Neural cell (in vitro differentiated cells): ENCODE results near the gene NEDD1. TPM values are rescaled to one million over a fixed set of nuclear protein-coding genes. Genes with fewer than 3 reads are reported as not detected.

Experiments used
- H2AFZ ChIP-seq: fragments of 200-600, 300-800 bp; sonication (generic), shearing (Covaris generic); 2 replicates; pipeline ENCODE4 v1.6.0; 2014; ENCODE audit warnings: low read depth, mild to moderate bottlenecking, antibody characterized with exemption, low read length, moderate library complexity
- H3F3A ChIP-seq: fragments of 200-600 bp; shearing (Covaris generic); 2 replicates; pipeline ENCODE4 v1.6.1; 2016; ENCODE audit warnings: mild to moderate bottlenecking, moderate library complexity, mixed read lengths, antibody characterized with exemption, low read length; ENCODE audit not compliant: insufficient read depth, poor library complexity, severe bottlenecking
- H3K27ac ChIP-seq: fragments of 200-600, 300-800 bp; sonication (generic), shearing (Covaris generic); 2 replicates; pipeline ENCODE4 v1.5.1; 2014; ENCODE audit warnings: mild to moderate bottlenecking, low read length, moderate library complexity
- H3K27me3 ChIP-seq: fragments of 300-800, 200-600 bp; sonication (generic), shearing (Covaris generic); 2 replicates; pipeline ENCODE4 v1.6.0; 2014; ENCODE audit warnings: mild to moderate bottlenecking, low read depth, low read length, moderate library complexity; ENCODE audit not compliant: insufficient read depth
- H3K36me3 ChIP-seq: fragments of 300-800, 200-600 bp; sonication (generic), shearing (Covaris generic); 2 replicates; pipeline ENCODE4 v1.5.1; 2014; ENCODE audit warnings: mild to moderate bottlenecking, antibody characterized with exemption, low read length, moderate library complexity; ENCODE audit not compliant: insufficient read depth
- H3K4me2 ChIP-seq: fragments of 300-800, 200-600 bp; sonication (generic), shearing (Covaris generic); 2 replicates; pipeline ENCODE4 v1.6.0; 2014; ENCODE audit warnings: mild to moderate bottlenecking, low read length
- H3K4me3 ChIP-seq: fragments of 300-800, 200-600 bp; sonication (generic), shearing (Covaris generic); 2 replicates; pipeline ENCODE4 v1.5.1; 2014; ENCODE audit warnings: mild to moderate bottlenecking, low read length, moderate library complexity
- H3K79me2 ChIP-seq: fragments of 200-600 bp; shearing (Covaris generic); replicated peaks from 2 replicates; pipeline ENCODE4 v1.6.0; 2014; ENCODE audit warnings: mild to moderate bottlenecking, low read length, moderate library complexity; ENCODE audit not compliant: insufficient read depth
- H3K9ac ChIP-seq: fragments of 300-800, 200-600 bp; sonication (generic), shearing (Covaris generic); 2 replicates; pipeline ENCODE4 v1.6.1; 2016; ENCODE audit warnings: mild to moderate bottlenecking, low read length, mixed read lengths
- H3K9me2 ChIP-seq: fragments of 200-600 bp; shearing (Covaris generic); 2 replicates; pipeline ENCODE4 v1.6.1; 2016; ENCODE audit warnings: mild to moderate bottlenecking, low read length, mixed read lengths; ENCODE audit not compliant: insufficient read depth
- H3K9me3 ChIP-seq: fragments of 200-600, 300-800 bp; sonication (generic), shearing (Covaris generic); 2 replicates; pipeline ENCODE4 v1.6.1; 2016; ENCODE audit warnings: mild to moderate bottlenecking, mixed run types, low read length, moderate library complexity, mixed read lengths
- H4K20me1 ChIP-seq: fragments of 200-600 bp; shearing (Covaris generic); 2 replicates; pipeline ENCODE4 v1.6.1; 2016; ENCODE audit warnings: mild to moderate bottlenecking, mixed run types; ENCODE audit not compliant: insufficient read depth
- EP300 ChIP-seq: fragments of 450-650 bp; conservative IDR thresholded peaks from 2 replicates; pipeline ENCODE4 v1.6.1; 2014; ENCODE audit warnings: antibody characterized with exemption, mild to moderate bottlenecking, moderate library complexity; ENCODE audit not compliant: poor library complexity, severe bottlenecking
- EZH2 ChIP-seq: fragments of 200-600, 300-800 bp; shearing (Covaris generic), sonication (generic); IDR thresholded peaks from 2 replicates; pipeline ENCODE4 v1.6.1; 2014; ENCODE audit warnings: antibody characterized with exemption, low read length, borderline replicate concordance, mild to moderate bottlenecking; ENCODE audit not compliant: insufficient read depth, poor library complexity, severe bottlenecking
- MXI1 ChIP-seq: fragments of 450-650 bp; conservative IDR thresholded peaks from 2 replicates; pipeline ENCODE4 v1.6.1; 2014; ENCODE audit warnings: antibody characterized with exemption, mild to moderate bottlenecking; ENCODE audit not compliant: poor library complexity, severe bottlenecking
- POLR2AphosphoS5 ChIP-seq: IDR thresholded peaks from 2 replicates; pipeline ENCODE4 v1.6.1; 2012
- RAD21 ChIP-seq: fragments of 450-650 bp; conservative IDR thresholded peaks from 2 replicates; pipeline ENCODE4 v1.6.1; 2014; ENCODE audit warnings: antibody characterized with exemption, mild to moderate bottlenecking, moderate library complexity
- SMC3 ChIP-seq: fragments of 450-650 bp; conservative IDR thresholded peaks from 2 replicates; pipeline ENCODE4 v1.6.1; 2014; ENCODE audit warnings: antibody characterized with exemption, mild to moderate bottlenecking, moderate library complexity; ENCODE audit not compliant: poor library complexity
- TAF1 ChIP-seq: IDR thresholded peaks from 2 replicates; pipeline ENCODE4 v1.6.1; 2012; ENCODE audit warnings: low read depth
- polyA plus RNA-seq: library from polyadenylated mRNA; depleted of rRNA; stranded (reverse); fragments of >200 nt; gene quantifications from 2 replicates; pipeline ENCODE4 v1.2.3, GENCODE V29; 2014
- TF ChIP-seq, protein P1 (sequence below): IDR thresholded peaks from 2 replicates; pipeline ENCODE4 v1.6.1; 2012; ENCODE audit warnings: borderline replicate concordance
- TF ChIP-seq, protein P2 (sequence below): fragments of 450-650 bp; IDR thresholded peaks from 2 replicates; pipeline ENCODE4 v1.5.1; 2014; ENCODE audit warnings: antibody characterized with exemption, mild to moderate bottlenecking, moderate library complexity; ENCODE audit not compliant: poor library complexity, severe bottlenecking

The NEDD1 gene
- polyA plus RNA-seq, 1 donor from 2014 or later, result 3.8 TPM

DNA sequence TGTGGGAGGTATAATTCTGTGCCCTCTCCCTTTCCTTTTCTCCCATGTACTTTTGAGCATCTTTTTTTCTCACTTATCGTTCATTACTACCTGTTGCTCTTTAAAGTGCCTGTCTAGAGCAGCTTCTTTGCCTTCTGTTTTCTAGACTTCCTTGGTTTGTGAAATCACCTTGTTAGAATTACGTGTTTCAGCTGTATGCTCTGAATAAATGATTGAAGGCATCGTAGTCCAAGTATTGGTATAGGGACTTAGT is 1.3 kb downstream of the NEDD1 start:
- Histone ChIP-seq H4K20me1 (no peaks in the 10 kb centered on the region), H3K4me3 (no peak overlapping the region), H2AFZ (no peak overlapping the region), H3K9ac (no peak overlapping the region), H3K4me2 (no peak overlapping the region), H3K36me3 (no peaks in the 10 kb centered on the region), H3F3A (no peaks in the 10 kb centered on the region), H3K79me2 (peaks cover 5% of the 10 kb centered on the region), H3K9me2 (no peaks in the 10 kb centered on the region), H3K27me3 (no peaks in the 10 kb centered on the region), H3K27ac (no peak overlapping the region), H3K9me3 (no peaks in the 10 kb centered on the region)
- TF ChIP-seq, protein P1, sequence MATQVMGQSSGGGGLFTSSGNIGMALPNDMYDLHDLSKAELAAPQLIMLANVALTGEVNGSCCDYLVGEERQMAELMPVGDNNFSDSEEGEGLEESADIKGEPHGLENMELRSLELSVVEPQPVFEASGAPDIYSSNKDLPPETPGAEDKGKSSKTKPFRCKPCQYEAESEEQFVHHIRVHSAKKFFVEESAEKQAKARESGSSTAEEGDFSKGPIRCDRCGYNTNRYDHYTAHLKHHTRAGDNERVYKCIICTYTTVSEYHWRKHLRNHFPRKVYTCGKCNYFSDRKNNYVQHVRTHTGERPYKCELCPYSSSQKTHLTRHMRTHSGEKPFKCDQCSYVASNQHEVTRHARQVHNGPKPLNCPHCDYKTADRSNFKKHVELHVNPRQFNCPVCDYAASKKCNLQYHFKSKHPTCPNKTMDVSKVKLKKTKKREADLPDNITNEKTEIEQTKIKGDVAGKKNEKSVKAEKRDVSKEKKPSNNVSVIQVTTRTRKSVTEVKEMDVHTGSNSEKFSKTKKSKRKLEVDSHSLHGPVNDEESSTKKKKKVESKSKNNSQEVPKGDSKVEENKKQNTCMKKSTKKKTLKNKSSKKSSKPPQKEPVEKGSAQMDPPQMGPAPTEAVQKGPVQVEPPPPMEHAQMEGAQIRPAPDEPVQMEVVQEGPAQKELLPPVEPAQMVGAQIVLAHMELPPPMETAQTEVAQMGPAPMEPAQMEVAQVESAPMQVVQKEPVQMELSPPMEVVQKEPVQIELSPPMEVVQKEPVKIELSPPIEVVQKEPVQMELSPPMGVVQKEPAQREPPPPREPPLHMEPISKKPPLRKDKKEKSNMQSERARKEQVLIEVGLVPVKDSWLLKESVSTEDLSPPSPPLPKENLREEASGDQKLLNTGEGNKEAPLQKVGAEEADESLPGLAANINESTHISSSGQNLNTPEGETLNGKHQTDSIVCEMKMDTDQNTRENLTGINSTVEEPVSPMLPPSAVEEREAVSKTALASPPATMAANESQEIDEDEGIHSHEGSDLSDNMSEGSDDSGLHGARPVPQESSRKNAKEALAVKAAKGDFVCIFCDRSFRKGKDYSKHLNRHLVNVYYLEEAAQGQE, result no peak
- TF ChIP-seq EZH2, result no peak
- TF ChIP-seq RAD21, result no peak
- no peak for TF ChIP-seq SMC3
- TF ChIP-seq MXI1, result no peak
- TF ChIP-seq, protein P2, sequence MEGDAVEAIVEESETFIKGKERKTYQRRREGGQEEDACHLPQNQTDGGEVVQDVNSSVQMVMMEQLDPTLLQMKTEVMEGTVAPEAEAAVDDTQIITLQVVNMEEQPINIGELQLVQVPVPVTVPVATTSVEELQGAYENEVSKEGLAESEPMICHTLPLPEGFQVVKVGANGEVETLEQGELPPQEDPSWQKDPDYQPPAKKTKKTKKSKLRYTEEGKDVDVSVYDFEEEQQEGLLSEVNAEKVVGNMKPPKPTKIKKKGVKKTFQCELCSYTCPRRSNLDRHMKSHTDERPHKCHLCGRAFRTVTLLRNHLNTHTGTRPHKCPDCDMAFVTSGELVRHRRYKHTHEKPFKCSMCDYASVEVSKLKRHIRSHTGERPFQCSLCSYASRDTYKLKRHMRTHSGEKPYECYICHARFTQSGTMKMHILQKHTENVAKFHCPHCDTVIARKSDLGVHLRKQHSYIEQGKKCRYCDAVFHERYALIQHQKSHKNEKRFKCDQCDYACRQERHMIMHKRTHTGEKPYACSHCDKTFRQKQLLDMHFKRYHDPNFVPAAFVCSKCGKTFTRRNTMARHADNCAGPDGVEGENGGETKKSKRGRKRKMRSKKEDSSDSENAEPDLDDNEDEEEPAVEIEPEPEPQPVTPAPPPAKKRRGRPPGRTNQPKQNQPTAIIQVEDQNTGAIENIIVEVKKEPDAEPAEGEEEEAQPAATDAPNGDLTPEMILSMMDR, result no peak
- TF ChIP-seq TAF1, result no peak
- TF ChIP-seq EP300, result no peak
- no peak for TF ChIP-seq POLR2AphosphoS5

- TF ChIP-seq TAF1, result no peak
- no peak for TF ChIP-seq SMC3
- TF ChIP-seq RAD21, result no peak
- no peak for TF ChIP-seq EZH2
- TF ChIP-seq, protein P1, result no peak
- no peak for TF ChIP-seq POLR2AphosphoS5
- no peak for TF ChIP-seq MXI1
- TF ChIP-seq EP300, result no peak
- Histone ChIP-seq H3K9me2 (no peaks in the 10 kb centered on the region), H3K4me2 (no peak overlapping the region), H3K9me3 (no peaks in the 10 kb centered on the region), H3K27ac (no peak overlapping the region), H3F3A (no peaks in the 10 kb centered on the region), H2AFZ (no peak overlapping the region), H3K27me3 (no peaks in the 10 kb centered on the region), H4K20me1 (no peaks in the 10 kb centered on the region), H3K79me2 (peaks cover 8% of the 10 kb centered on the region), H3K36me3 (no peaks in the 10 kb centered on the region), H3K9ac (no peak overlapping the region), H3K4me3 (no peak overlapping the region)
Observed at GRCh38 chr12:96912261-96912660, 5.2 kb downstream of the NEDD1 start.
